ENCODE measurements around the gene CGB3.
A peak's percentile ranks its signal among the peaks of the same experiment; 100 is the strongest.

The CGB3 gene

GRCh38 chr19:49016067-49016839 lies 7.9 kb downstream of the CGB3 start:
- no peak for DNase-seq (ENCODE audit: low read depth in 1 of 2, low spot score in 1 of 2)

DNA sequence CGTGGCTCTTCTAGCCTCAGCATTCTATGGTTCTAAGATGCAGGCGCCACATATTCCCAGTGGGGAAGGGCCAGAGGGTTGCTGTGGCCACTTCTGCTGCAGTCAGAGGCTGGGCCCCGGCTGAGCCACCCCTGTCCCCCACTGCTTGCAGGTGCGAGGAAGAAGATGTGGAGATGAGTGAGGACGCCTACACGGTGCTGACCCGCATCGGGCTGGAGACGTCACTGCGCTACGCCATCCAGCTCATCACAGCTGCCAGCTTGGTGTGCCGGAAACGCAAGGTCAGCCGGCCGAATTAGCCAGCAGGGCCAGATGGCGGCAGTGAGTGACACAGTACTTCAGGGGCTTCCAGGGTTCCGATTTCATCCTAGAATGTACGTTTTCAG lies 9.3 kb downstream of the CGB3 start:
- no peak for DNase-seq (ENCODE audit: low read depth in 1 of 2, low spot score in 1 of 2)

DNA sequence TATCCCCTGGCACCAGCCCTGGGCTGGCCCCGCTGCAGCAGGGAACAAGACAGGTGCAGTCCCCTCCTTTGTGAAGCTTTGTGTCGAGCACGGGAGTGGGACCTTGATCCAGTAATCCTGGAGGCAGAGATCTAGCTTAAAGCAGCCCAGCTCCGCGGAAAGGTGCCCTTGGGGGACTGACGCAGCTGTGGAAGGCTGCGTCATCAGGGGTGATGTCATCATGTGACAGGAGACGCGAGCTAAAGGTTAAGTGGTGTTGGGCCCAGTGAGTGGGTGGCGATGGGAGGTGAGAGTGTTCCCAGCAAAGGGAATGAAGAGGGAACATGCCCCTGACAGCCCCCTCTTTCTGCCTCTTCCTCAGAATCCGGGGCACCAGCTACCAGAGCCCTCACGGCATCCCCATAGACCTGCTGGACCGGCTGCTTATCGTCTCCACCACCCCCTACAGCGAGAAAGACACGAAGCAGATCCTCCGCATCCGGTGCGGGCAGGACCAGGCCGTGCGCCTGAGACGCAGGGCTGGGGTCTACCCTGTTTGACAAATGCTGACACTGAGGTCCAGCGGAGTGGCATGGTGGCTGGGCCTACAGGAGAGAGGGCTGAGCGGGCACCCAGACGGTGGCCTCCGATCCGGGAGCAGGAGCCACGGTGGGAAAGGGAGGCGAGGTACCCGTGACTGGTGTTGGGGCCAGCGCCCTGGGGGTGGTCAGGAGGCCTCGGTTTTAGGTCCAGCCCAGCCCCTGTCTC lies 9.8 kb downstream of the CGB3 start:
- DNase-seq (ENCODE audit: low read depth in 1 of 2, low spot score in 1 of 2), result no peak

GRCh38 chr19:49011194-49011593 lies 12.9 kb downstream of the CGB3 start:
- no peak for DNase-seq (ENCODE audit: low read depth in 1 of 2, low spot score in 1 of 2)

DNA sequence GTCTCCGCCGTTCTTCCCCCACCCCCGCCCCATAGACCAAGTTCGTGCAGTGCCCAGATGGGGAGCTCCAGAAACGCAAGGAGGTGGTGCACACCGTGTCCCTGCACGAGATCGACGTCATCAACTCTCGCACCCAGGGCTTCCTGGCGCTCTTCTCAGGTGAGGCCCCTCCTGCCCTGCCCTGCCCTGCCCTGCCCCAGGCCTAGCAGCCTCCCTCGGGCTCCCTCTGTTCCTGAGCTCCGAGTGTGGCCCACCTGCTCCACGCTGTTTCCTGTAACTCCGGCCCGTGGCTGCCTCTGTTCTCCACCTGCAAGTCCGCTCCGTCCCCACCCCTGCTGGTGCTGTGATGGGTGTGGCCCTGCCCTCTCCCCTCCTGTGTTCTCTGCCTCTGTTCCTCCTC lies 13.7 kb downstream of the CGB3 start:
- DNase-seq (ENCODE audit: low read depth in 1 of 2, low spot score in 1 of 2), result no peak

DNA sequence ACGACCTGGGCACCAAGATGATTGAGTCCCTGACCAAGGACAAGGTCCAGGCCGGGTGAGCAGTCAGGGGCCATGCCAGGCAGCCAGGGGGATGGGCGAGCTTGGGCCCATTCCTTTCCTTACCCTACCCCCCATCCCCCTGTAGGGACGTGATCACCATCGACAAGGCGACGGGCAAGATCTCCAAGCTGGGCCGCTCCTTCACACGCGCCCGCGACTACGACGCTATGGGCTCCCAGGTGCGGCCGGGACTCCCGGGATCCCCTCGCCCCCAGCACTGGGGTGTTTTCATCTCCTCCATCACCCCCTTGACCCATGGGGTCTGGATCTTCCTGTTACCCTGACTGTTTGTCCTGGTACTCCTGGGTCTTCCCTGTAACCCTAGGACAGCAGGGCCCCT lies 14.3 kb downstream of the CGB3 start:
- DNase-seq (ENCODE audit: low read depth in 1 of 2, low spot score in 1 of 2), result no peak

DNA sequence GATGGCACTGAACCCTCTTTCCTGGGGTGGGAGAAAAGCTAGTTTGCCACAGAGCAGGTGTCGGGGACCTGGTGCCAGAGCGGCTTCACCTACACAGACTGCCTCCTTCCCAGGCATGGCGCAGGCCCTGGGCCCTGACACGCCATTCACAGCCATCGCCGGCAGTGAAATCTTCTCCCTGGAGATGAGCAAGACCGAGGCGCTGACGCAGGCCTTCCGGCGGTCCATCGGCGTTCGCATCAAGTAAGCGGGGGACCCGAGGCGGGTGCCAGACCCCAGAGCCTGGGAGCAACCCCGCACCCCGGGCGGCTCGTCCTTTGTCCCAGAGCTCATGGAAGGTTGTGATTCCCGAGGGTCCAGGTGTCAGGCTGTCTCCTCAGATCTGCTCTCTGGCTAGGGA lies 17.2 kb downstream of the CGB3 start:
- no peak for DNase-seq (ENCODE audit: low read depth in 1 of 2, low spot score in 1 of 2)

DNA sequence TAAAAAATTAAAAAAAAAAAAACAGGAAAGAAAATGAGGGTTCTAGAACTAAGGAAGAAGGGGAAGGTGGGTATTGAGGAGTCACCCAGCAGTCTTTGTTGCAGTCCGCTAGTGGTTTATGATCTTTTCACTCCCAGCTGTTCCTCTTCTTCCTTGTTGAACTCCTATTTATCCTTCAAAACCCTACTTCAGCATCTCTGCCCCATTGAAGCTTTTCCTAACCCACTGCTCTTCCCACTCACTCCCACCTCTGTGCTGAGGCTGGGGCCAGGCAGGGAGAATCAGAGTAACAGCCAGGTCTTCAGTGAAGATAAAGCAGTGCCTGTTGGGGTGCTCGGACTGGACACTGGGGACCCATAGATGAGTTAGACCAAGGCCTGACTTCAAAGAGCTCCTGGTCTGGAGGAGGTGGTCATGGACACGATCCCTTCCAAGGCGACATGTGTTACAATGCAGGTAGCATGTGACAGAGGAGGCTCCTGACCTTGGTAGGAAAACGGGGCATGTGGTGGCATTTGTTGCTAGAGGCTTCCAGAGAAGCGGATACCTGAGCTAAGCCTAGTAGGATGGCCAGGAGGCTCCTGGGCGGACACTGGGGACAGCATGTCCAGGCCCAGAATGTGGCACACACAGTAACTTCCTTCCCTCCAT lies 19.0 kb downstream of the CGB3 start:
- DNase-seq (ENCODE audit: low read depth in 1 of 2, low spot score in 1 of 2), result no peak

DNA sequence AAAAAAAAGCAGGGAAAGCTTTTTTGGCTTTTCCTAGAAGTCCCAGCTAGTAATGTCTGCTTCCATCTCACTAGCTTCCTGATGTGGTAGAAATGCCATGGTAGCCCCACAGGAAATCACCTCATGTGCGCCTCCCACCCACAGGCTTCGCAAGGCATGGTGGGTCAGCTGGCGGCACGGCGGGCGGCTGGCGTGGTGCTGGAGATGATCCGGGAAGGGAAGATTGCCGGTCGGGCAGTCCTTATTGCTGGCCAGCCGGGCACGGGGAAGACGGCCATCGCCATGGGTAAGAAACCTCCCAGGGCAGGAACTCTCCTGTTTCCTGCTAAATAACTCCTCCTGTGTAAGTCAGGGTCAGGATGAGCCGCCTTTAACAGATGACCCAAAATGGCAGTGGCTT lies 20.0 kb downstream of the CGB3 start:
- no peak for DNase-seq (ENCODE audit: low read depth in 1 of 2, low spot score in 1 of 2)

DNA sequence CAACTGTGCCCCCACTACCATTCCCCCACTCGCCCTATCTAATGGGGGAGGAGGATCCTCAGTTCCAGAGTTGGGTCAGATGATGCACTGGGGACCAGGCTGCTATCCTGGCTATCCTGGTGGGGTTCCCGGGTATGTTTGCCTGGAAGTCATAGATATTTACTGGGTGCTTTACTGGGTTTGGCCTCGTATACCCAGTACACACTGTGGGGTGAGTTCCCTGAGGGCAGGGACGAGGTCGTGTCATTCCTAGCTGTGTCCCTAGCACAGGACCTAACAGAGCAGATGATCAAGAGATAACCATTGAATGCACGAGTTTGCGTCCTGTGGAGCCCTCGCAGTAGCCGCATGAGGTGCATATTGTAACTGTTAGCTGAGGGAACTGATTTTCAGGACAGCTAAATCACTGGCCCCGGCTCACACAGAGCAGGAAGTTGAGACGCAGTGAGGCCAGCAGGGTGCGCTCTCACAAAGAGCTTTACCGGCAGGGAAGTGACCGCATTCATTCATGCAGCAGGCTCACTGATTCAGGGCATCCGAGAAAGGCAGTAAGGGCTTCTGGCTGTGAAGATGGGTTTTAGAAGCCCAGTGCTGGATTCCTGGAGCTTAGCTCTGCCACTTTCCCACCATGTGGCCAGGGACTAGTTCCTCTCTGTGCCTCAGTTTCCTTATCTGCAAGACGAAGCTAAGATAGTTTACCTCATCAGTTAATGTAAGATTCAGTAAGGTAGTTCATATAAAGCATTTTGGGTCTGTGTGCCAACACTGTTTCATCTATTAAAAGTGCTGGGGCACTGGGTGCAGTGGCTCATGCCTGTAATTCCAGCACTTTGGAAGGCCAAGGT lies 24.4 kb downstream of the CGB3 start:
- peak; percentile 44 to 47 for DNase-seq (ENCODE audit: low read depth in 1 of 2, low spot score in 1 of 2)

DNA sequence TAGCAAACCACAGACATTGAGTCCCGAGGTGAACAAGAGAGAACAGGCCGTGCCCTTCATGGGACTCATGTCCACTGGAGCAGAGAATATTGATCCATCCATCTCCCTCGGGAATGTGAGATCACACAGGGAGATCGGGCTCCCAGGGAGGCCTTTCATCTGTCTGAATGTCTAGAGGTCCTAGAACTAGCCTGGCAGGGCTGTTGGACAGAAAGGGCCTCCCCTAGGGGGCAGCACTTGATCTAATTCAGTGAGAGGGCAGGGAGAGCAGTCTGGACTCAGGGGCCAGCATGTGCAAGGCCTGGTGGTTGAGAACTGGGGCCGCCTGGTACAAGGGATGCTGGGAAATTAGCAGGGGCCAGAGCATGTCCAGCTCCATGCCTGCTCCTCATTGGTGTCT lies 26.2 kb downstream of the CGB3 start:
- DNase-seq (ENCODE audit: low read depth in 1 of 2, low spot score in 1 of 2), result no peak

DNA sequence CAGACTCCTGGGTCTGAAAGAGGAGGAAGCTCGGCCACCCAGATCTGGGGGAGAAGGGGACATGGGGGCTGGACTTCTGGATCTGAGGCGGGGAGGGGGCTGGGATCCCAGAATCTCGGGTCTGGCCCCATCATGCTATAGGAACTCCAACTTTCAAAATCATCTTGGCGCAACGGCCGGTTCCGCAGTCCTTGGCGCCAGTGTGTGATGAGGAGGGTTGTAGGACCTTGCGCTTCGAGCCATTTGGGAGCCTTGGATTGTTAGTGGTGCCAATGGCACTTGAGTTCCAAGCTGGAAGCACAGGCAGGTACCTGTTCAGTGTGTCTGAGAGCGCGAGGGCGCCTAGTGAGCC lies 30.1 kb downstream of the CGB3 start:
- no peak for DNase-seq (ENCODE audit: low read depth in 1 of 2, low spot score in 1 of 2)

- peak; percentile 98 for DNase-seq (ENCODE audit: low read depth in 1 of 2, low spot score in 1 of 2)
Observed at GRCh38 chr19:48993175-48994034, 30.7 kb downstream of the CGB3 start, which contains the start of the genes GYS1 and RUVBL2. Gene GYS1, minus strand, starts transcription at chr19:48993309. Its CDS starts 197 bp downstream, at chr19:48993112. Gene RUVBL2, plus strand, starts transcription at chr19:48993887. Its CDS starts 25 bp downstream, at chr19:48993912.

- DNase-seq (ENCODE audit: low read depth in 1 of 2, low spot score in 1 of 2), result no peak
Observed at GRCh38 chr19:48992581-48993174, 31.5 kb downstream of the CGB3 start.

DNA sequence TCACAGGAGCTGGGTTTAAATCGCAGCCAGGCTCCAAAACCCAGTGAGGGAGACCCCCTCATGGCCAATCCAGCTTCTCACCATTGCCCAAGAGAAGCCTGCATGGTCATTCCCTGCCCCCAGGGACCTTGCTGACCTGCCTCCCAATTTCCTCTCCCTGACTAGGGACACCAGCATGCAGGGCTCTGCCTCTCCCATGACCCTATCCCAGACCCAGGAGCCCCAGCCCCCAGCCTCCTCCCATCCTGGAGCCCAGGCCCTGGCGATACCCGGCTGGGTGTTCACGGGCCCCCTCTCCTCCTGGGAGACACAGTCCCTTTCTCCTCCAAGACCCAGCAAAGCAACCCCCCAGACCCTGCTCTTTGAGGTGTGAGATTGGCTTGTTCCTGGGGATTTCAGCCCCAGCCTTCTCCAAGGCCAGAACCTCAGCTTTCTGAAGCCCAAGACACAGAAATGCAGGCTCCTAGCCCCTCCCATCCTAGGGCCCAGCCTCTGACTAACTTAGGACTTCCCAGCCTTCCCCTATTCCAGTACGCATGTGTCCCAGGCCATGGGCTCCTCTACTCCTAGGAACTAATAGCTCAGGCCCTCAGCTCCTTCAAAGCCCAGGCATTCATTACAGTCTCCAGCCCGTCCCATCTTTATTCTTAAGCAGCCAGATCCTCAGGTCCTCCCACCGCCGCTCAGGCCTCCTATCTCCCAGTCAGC lies 32.1 kb downstream of the CGB3 start:
- DNase-seq (ENCODE audit: low read depth in 1 of 2, low spot score in 1 of 2), result no peak

DNA sequence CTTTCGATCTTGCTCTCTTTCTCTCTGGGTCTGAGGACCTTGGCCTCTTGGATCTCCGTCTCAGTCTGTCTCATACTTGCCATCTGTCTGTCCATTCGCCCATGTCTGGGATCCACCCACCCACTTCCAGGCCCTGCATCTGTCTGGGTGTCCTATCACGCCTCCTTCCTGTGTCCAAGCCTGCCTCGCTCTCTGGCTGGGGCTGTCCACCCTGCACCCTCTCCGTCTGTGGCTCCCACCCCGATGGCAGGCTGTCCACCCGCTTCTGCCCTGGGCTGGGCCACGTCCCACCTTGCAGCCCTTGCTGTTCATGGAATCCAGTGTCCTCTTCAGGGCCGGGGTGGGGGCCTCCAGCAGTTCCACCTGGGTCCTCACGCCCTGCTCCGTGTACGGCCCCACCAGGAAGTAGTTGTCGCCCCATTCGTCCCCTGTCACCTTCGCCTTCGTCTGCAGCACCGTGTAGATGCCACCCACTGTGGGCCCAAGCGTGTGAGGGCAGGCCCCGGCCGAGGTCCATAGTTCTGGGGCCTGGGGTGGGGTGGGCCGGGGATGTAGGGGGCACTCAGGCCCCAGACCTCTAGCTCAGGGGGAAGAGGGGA lies 33.0 kb downstream of the CGB3 start:
- DNase-seq (ENCODE audit: low read depth in 1 of 2, low spot score in 1 of 2), result no peak

- DNase-seq (ENCODE audit: low read depth in 1 of 2, low spot score in 1 of 2), result no peak
Observed at GRCh38 chr19:48990400-48990799, 33.7 kb downstream of the CGB3 start.

DNA sequence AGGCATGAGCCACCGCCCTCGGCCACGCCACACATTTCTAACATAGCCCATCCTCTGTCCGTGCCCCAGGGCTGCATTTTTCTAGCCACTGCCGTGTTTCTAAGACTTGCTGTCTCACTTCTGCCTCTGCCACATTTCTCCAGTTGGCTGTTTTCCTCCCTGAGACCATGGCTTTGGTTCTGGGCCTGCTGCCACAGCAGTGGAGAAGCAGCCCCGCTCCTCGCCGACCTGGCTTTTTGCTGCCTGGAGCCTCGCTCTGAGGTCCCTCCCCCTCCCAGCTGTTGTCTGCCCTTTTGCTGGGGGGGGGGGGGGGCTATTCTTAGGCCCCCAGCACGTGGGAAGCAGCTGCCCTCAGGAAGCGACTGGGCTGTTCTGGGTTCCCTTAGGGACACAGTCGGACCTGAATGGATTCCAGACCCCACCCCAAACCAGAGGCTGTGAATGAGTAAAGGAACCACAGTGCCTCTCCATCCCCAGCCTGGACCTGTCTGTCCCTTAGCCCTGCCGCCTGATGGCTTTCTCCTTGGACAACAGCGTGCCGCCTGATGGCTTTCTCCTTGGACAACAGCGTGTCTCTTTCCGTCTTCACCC lies 34.3 kb downstream of the CGB3 start:
- DNase-seq (ENCODE audit: low read depth in 1 of 2, low spot score in 1 of 2), result no peak
